PC-9 (cell line): ENCODE results near the gene RBM8A.

Experiments used
- CTCF ChIP-seq: fragments of 200-600 bp; sonication (generic); conservative IDR thresholded peaks from 2 replicates; pipeline ENCODE4 v1.6.1; 2017; ENCODE audit warnings: mixed run types, antibody characterized with exemption, mild to moderate bottlenecking, moderate library complexity
- EZH2 ChIP-seq: fragments of 200-600 bp; sonication (generic); IDR thresholded peaks from 2 replicates; pipeline ENCODE4 v1.8.0; 2017; ENCODE audit warnings: antibody characterized with exemption, low read depth

- TF ChIP-seq CTCF (no peak), EZH2 (no peak)
Measured at GRCh38 chr1:145886816-145887215, 40.5 kb downstream of the RBM8A start.
